ENCODE results near the gene ZNF423.
"Not testable (repeated sequence)": the region's sequence is repeated elsewhere in the genome, so short reads cannot be mapped to it uniquely, and the experiment has no call there.

The ZNF423 gene

GRCh38 chr16:49523435-49524159, 332.3 kb downstream of the ZNF423 start:
- DNase-seq: no peak

DNA sequence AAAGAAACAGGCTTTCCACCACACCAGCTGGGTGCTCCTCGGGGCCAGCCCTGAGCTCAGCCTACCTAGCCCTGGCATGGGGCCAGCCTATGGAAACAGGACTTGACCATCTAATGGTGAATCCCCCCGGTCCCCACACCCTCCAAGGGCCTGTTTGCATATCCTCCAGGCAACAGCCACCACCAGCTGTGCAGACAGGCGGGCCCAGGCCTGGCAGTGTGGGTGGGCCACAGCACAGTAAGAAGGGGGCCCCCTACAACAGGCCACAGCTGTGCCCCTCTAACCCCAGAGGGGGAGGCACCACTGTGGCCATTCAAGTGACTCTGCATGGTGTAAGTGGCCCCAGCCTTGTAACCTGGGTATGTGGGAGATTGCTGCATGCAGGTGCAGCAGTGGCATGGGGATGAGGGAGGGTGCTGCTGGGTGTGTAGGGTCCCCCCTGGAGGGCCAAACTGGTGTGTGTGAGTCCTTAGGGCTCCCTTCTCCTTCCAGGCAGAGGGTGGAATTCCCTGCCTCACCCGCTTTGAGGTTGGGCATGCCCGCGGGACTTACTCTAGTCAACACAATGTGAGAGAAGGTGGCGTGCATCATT, 334.1 kb downstream of the ZNF423 start:
- DNase-seq: no peak

DNA sequence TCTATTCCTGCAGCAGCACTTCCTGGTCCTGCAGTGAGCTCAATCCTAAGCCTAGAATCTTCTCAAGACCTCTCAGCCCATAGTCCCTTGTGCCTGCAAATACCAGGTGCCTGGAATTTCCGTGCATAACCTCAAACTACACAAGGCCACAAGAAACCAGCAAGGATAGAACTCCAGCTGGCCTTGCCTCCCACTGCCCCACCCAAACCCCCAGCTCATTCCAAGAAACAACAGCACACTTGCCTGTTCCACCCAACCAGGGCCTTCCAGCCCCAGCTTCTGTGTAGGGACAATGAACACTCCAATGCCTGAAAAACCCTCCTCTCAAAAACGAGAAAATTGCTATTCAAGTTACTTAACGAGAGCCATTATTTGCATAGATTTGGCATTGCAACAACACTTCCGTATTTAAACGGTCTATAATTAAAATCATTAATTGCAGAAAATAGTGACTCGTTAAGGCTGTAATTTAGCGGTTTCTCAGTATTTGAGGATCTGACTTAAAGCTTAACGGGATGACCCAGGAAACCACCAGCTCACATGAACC, 335.3 kb downstream of the ZNF423 start:
- DNase-seq: no peak

DNA sequence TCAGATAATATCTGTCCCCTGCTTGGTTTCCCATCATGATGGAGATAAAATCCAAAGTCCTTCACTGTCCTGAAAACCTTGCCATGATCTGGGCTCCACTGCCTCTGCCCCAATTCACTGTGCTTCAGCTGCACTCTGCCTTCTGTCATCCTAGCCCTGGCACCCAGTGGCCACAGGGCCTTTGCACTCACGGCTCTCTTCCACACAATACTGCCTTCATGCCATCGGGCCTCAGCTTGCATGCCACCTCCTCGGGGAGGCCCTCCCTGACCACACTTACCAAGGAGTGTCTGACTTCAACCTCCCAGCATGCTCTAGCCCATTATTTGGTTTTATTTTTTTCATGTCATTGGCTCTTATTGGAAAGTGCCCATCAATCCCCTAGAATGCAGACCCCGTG, 336.2 kb downstream of the ZNF423 start:
- DNase-seq: no peak

DNA sequence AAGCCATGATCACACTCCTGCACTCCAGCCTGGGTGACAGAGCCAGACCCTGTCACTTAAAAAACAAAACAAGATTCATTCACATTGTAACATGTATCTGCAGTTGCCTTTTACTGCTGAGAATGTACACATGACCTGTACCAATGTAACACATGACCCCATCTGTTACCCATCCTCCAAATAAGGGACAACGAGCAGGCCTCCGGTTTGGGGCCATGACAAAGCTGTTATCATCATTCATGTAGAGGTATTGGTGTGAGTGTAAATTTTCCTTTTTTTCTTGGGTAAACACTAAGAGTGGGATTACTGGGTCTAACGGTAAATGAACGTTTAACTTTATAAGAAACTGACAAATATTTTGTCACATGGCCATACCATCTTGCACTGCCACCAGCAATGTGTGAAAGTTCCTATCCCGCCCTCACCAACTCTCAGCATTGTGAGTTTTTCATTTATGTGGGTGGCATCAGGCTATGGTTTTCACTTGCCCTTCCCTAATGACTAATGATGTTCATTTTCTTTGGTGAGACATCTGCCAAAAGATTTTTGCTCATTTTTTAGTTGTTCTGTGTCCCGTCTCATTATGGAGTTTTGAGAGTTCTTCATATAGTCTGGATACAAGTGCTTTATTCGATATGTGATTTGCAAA, 336.8 kb downstream of the ZNF423 start:
- no peak for DNase-seq

DNA sequence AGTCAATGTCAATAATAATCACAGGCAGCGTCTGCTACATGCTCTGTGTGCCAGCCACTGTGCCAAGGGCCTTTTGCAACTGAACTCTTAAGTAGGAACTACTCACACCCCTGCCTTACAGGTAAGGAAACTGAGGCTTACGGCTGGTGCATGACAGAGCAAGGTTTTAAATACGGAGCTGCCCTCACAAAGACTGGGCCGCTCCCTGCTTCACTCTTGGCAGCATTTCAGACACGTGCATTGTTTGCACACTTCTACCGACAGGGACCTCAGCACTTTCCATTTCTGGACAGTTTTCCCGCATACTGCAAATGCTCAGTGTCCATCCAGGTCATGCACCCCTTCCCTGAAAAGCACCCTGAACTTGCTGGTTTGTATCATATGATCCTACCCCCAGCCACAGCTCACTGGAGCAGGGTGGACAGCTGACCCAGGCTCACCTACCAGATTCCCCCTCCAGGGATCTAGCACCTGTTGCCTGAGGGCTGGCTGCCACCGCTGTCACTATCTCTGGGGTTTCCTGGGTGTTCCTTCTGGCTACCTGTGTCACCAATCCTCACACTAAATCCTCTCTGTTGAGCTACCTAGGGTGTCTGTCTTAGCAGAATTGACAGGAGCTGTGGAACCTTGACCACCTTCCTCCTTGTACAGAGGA, 339.4 kb downstream of the ZNF423 start:
- DNase-seq: no peak

- no peak for DNase-seq
Observed at GRCh38 chr16:49515861-49516260, 340.1 kb downstream of the ZNF423 start.

DNA sequence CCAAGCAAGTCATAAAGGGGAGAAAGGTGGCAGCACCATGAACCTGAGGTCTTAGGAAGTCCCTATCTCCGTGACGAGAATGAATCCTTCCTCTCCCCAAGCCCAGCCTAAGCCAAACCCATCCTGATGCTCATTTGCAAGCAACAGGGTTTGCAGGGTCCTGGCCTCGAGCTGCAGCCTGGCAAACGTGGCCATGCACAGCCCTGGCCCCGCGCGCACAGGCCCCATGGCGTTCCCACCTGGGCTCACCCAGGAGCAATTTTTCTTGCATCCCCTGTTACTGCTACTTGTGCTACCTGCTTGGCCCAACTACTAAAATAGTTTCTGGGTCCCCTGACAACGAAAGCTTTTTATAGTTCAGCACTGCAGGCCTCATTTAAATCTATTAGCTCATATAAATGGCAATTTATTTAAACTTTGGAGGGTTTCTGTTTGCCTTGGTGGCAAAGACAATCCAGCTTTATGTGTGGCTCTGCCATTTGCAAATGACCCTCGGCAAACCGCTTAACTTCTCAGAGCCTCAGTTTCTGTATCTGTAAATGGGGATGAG, 340.8 kb downstream of the ZNF423 start:
- no peak for DNase-seq

GRCh38 chr16:49514073-49514980, 341.6 kb downstream of the ZNF423 start:
- DNase-seq: no peak

DNA sequence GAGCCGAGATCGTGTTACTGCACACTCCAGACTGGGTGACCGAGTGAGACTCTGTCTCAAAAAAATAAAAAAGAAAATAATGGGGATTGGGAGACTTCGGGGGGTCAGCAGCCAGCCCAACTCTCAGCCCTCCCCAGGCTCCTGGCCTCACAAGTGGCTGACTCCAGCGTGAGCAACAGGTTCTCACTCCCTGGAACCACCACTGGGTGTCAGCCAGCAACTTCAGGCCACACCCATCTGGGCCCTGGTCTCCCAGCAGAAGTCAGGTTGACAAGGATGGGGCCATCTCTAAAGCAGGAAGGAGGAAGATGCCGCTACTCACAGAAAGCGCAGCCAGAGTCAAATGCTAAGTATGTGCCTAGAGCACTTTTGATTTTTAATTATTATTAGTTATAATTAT, 342.9 kb downstream of the ZNF423 start:
- no peak for DNase-seq

GRCh38 chr16:49510654-49511305, 345.1 kb downstream of the ZNF423 start:
- DNase-seq: no peak

GRCh38 chr16:49510141-49510540, 345.8 kb downstream of the ZNF423 start:
- DNase-seq: no peak

- DNase-seq: not testable (repeated sequence)
Observed at GRCh38 chr16:49506058-49507013, 349.6 kb downstream of the ZNF423 start.

- DNase-seq: no peak
Observed at GRCh38 chr16:49505556-49505955, 350.4 kb downstream of the ZNF423 start.

DNA sequence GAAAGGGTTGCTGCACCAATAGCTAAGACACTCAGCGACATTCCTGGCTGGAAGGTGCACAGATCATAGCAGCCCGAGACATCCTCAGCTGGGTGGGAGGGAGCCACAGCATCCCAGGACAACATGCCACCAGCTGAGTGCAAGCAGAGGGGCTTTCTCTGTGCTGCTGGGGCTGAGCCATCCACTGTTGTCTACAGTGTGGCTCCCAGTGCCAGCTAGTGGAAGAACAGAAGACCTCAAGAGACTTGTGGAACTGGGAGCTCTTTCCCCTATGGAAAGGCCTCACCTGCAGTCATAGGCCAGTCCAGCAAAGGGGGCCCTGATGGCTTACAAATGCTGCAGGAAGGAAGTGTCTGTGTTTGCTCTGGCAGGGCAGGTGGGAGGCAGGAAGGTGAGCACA, 351.3 kb downstream of the ZNF423 start:
- no peak for DNase-seq

DNA sequence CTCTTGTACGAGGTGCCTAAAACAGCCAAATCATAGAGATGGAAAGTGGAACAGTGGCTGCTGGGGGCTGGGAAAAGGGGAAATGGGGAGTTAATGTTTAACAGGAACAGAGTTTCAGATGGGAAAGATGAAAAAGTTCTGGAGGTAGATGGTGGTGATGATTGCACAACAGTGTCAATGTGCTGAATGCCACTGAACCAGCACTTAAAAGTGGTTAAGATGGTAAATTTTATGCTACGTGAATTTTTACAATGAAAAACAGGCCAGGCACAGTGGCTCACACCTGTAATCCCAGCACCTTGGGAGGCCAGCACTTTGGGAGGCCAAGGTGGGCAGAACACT, 351.9 kb downstream of the ZNF423 start:
- no peak for DNase-seq

- no peak for DNase-seq
Observed at GRCh38 chr16:49503256-49504022, 352.5 kb downstream of the ZNF423 start.

GRCh38 chr16:49502136-49502881, 353.6 kb downstream of the ZNF423 start:
- no peak for DNase-seq
